LNCaP clone FGC (cell line): ENCODE data around the gene CCDC106.
A peak's percentile ranks its signal among the peaks of the same experiment; 100 is the strongest.

ENCODE experiments used
- DNase-seq: peaks from one replicate; pipeline ENCODE4 v3.0.0-alpha.2; 2011; ENCODE audit warnings: low read depth
- H3K4me3 ChIP-seq: 2 replicates; pipeline ENCODE4 v1.5.1; 2011; ENCODE audit warnings: mild to moderate bottlenecking, low read depth, low read length, control low read depth
- TF ChIP-seq, protein P1 (sequence below): IDR thresholded peaks from 2 replicates; pipeline ENCODE4 v1.5.1; 2012; ENCODE audit warnings: mild to moderate bottlenecking; ENCODE audit not compliant: control insufficient read depth, insufficient read depth; ENCODE audit errors: extremely low read depth

The CCDC106 gene

DNA sequence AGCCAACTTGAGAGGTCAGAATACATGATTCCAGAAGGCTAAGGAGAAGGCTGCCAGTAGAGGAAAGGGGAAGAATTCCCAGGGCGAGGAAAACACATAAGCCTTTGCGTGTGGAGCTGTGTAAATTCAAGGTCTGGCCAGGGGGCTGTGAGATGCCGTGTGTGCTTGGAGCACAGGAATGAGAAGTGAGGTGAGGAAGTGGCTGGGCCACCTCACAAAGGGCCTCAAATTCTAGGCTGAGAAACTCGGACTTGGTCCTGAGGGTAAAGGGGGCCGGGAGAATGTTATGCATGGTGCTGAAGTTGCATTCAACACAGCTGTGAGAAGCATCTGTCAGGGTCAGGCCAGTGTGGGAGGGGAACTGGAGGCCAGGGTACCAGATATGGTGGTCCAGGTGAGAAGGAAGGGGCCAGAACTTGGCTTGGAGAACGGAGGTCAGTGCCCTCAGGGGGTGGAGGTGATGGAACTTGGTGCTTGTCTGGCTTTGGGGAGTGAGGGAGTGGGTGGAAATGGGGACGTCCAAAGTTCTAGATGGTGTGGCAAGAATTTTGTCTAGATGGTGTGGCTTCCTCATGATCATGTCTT is 12.1 kb upstream of the CCDC106 start:
- DNase-seq, result no peak
- TF ChIP-seq, protein P1, sequence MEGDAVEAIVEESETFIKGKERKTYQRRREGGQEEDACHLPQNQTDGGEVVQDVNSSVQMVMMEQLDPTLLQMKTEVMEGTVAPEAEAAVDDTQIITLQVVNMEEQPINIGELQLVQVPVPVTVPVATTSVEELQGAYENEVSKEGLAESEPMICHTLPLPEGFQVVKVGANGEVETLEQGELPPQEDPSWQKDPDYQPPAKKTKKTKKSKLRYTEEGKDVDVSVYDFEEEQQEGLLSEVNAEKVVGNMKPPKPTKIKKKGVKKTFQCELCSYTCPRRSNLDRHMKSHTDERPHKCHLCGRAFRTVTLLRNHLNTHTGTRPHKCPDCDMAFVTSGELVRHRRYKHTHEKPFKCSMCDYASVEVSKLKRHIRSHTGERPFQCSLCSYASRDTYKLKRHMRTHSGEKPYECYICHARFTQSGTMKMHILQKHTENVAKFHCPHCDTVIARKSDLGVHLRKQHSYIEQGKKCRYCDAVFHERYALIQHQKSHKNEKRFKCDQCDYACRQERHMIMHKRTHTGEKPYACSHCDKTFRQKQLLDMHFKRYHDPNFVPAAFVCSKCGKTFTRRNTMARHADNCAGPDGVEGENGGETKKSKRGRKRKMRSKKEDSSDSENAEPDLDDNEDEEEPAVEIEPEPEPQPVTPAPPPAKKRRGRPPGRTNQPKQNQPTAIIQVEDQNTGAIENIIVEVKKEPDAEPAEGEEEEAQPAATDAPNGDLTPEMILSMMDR, result no peak
- peak overlapping the region; percentile 100 for H3K4me3 ChIP-seq

DNA sequence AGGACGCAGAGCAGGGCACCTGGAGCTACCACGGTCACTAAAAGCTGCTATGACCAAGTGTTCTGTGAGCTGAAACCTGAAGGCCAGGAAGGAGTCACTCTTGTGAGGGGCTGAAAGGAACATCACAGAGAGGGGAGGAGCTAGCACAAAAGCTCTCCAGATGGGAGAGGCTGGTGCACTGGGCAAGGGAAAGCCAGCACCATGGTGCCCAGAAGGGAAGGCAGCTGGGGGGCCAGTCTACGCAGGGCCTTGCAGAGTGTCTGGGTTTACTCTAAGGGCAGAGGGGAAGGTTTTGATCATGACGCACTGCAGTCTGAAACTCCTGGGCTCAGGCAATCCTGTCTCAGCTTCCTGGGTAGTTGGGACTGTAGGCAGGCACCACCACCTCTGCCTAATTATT is 11.3 kb upstream of the CCDC106 start:
- TF ChIP-seq, protein P1, result no peak
- no peak overlapping the region; the same call in 1 of the 2 replicates for H3K4me3 ChIP-seq
- DNase-seq, result no peak

DNA sequence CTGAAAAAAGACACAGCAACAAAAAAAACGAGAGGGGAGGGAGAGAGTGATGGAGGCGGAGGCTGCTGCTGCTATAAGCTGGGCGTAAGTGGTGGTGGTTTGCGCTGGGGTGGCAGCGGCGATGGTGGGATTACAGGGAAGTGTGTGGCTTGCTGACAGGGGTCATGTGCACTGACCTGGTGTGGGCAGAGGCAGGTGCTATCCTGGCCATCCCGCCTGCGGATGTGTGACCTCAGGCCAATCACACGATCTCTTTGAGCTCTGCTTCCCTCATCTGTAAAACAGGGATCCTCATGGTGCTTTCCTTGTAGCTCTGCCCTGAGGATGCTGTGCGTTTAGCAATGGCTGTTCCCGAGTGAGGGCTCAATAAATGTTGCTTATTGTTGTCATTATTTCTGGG is 10.5 kb upstream of the CCDC106 start:
- no peak for DNase-seq

DNA sequence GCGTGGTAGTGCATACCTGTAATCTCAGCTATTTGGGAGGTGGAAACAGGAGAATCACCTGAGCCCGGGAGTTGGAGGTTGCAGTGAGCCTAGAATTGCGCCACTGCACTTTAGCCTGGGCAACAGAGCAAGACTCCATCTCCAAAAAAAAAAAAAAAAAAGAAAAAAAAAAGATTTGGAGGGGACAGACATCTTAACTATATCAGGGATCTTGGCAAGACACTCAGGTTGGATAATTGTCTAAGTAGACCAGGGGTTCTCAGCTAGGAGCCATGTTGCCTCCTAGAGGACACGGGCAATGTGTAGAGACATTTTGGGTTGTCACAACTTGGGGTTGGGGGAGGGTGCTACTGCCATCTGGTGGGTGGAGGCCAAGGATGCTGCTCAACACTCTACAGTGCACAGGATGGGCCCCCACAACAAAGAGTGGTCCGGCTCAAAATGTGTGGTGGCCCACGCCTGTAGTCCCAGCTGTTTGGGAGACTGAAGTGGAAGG is 9.1 kb upstream of the CCDC106 start:
- H3K4me3 ChIP-seq, result no peak overlapping the region
- TF ChIP-seq, protein P1, result peak; percentile 49

More for the DNA sequence above, 10.5 kb upstream of the CCDC106 start:
- TF ChIP-seq, protein P1, result no peak
- H3K4me3 ChIP-seq, result no peak overlapping the region

DNA sequence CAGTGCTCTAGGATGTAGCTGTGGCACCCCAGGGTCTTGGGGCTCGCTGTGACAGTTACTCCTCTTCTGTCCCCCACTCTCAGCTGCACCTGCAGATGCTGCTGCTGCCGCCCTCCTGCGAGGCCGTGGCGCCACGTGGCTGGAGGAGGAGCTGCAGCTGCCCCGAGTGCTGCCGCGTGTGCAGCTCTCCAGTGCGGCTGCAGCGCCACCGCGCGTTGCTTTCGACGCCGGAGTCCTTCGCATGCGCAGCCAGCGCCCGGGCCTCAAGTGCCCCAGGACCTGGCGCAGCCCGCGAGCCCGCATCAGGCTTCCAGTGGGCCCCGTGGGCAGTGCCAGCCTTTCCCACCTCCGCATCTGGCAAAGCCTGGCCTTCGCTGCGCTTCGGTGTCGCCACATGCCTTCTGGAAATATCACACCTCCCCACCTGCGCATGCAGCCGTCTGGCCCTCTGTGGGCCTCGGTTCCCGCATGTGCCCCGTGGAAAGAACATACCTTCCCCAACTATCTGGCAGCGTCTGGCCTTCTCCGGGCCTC is 7.9 kb upstream of the CCDC106 start:
- TF ChIP-seq, protein P1, result peak; percentile 33; the same call in 1 of the 2 replicates
- peak overlapping the region; percentile 95 for H3K4me3 ChIP-seq
- no peak for DNase-seq

More for the DNA sequence above, 9.1 kb upstream of the CCDC106 start:
- DNase-seq, result no peak

DNA sequence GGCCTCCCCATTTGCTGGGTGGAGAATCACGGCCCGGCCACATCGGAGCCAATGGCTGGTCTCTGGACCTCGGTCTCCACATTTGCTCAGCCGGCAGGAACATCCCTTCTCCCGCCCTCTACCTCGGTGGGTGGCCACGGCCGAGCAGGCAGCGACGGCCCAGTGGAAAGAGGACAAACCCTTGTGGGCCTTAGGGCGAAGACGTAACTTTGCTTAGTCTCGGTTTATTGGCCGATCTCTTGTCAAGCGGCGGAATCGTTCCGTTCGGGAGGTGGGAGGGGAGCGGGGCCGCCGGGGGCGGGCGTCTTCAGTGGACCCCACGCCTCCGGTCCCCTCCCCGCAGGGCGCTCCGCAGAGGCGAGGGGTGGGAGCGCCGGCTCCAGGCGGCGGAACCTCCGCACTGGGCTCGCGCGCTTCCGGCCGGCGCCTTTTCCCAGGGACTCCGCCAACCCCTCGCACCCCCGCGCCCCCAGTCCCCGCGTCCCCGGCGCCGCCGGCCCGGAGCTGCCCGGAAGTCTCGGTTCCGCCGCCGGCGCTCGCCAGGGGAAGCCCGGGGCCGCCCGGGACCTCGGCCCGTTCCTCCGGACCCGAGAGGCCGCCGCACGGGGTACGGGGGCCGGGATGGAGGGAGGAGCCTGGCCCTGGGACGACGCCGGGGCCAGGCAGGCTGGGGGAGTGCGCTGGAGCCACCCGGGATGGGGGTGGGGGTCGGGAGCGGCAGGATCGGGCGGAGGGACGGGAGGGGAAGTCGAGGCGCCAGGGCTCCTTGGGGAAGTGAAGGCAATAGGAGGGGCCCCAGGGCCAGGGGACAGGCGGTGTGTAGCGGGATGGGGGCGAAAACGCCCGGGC is 7.2 kb upstream of the CCDC106 start, which contains the start of gene ZNF580:
Gene ZNF580, plus strand, starts transcription at position 426 of the 849 bp plus-strand sequence. CDS start 1,507 bp downstream, outside the sequence.
- TF ChIP-seq, protein P1, result no peak
- DNase-seq, result peak; percentile 52
- H3K4me3 ChIP-seq, result peak within 1 kb of the TSS; percentile 95
